HG03039 (cell line): ENCODE data around the gene ZKSCAN1.

Experiments
- ATAC-seq: cut with Tn5 transposase; IDR thresholded peaks from one replicate; pipeline ENCODE4 v1.9.1; 2021; ENCODE audit warnings: mild to moderate bottlenecking, moderate library complexity; ENCODE audit not compliant: unreplicated experiment

ZKSCAN1 gene

DNA sequence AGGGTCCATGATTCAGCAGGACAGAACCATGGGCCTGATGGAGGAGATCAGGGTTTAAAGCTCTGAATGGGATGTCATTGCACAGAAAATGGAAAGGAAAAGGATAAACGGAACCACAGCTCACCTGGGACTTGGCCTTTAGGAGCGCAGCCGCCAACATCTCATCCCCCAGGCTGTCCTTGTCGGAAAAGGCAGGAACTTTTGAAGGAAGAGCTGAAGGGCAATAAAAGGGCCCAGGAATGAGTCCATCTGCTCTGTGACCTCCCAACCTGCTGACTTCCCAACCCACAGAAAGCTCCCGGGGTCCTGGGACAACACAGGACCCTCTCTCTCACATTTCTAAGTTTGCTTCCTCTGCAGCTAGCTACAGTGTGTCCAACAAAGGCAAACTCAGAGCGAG, 60.0 kb downstream of the ZKSCAN1 start:
- no peak for ATAC-seq

DNA sequence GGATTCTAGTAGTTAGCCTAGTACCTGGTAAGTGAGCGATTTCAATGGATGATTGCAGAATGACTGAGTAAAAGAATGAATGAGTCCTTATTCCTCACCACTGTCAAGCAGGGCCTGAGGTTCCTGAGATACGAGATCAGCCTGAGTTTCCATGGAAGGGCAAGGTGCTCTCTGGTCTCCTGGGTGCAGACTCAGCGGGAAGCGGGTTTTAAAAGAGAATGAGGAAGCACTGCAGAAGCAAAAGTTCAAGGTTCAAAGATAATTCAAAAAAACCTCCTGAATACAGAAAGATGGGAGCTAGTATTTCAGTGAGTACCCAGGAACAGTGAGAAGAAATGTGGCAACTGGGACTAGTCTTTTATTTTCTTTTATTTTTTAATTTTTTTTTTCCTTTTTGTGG, 61.8 kb downstream of the ZKSCAN1 start:
- no peak for ATAC-seq

DNA sequence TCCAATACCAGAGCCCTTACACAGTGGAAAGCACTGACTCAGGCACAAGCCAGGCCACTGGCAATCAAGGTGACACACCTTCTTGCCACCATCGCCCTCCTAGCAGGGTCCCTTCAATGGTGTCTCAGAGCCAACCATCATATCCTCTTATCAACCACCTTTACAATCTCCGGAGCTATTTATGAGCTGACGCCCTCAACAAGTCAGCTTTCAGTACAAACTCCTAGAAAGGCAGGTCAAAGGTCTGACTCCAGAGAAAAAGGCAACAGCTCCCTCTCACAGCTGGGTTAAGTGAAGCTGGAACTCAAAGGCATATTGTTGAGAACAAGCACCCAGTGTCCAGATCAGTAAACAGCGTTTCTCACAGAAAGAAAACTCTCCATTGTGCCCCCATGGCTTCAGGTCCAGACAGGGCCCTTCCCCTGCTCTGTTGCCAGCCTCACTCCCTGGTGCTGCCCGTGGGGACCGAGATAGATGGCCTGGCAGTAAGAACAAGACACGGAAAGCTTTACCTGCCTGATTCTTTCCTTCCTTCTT, 63.7 kb downstream of the ZKSCAN1 start:
- ATAC-seq = no peak

DNA sequence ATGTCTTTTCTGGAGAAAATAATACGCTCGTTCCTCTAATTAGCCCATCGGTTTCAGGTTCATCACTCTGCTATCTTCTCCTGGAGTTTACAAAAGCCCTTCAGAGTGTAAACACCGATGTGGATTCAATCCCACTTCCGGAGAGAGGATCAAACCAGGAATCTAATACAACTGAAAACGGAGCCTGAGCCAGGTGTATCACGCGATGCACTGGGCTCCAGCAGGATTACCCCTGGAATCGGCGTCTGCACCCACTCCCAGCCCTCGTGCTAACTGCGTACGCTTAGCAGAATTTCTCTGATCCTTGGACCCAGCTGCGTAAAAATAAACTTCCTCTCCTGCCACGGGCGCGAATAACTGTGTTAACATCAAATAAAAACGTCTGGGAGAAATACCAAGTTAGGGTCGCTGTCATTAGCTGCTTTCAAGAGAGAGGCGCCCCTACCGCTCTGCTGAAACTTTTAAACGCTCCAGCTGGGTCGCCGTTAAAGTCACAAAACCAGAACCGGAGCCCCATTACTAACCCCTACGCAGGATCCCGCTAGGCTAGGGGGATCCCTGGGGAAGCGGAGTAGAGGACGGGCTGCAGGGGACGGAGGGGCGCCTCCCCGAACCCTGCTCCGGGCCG, 65.6 kb downstream of the ZKSCAN1 start:
- no peak for ATAC-seq

DNA sequence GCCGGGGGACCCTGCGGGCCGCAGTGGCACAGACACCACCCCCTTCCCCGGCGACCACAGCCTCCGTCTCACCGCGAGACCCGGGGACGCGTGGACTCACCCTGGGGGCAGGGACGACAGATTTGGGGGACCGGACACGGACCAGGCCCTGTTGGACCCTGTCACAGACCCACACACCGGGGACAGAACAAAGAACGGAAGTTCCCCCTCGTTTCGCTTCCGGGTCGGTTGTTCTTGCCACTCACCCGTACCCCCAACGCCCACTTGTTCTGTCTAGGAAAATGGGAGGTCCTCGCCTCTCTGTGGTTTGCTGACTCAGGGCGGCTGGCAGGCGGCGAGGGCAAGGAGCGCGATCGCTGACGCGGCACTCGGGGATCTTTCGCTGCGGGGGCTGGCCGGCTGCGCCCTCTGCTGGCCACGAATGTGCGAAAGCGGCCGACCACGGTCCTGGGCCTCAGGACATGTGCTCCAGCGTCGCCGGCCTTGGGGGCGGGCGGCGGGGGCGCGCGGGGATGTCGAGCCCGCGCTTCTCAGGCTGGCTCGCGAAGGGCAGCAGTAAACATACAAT, 66.2 kb downstream of the ZKSCAN1 start, which contains the start of gene ZNF3:
Gene ZNF3 (minus strand): TSS at position 189 of the 568 bp plus-strand sequence. CDS start 4,366 bp downstream, outside the sequence.
- peak; percentile 78 for ATAC-seq

DNA sequence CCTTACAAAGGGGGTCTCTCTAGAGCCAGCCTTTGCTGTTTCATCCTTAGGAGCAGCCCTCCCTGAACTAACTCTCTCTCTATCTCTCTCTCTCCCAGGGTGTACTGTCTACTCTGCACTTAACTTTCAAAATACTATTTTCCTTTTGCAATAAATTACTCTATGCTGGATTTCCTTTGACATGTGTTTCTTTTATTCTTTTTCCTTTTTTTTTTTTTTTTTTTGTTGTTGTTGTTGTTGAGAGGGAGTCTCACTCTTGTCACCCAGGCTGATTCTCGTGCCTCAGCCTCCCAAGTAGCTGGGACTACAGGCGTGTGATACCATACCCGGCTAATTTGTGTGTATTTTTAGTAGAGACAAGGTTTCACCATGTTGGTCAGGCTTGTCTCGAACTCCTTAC, 67.6 kb downstream of the ZKSCAN1 start:
- peak; percentile 0 for ATAC-seq

DNA sequence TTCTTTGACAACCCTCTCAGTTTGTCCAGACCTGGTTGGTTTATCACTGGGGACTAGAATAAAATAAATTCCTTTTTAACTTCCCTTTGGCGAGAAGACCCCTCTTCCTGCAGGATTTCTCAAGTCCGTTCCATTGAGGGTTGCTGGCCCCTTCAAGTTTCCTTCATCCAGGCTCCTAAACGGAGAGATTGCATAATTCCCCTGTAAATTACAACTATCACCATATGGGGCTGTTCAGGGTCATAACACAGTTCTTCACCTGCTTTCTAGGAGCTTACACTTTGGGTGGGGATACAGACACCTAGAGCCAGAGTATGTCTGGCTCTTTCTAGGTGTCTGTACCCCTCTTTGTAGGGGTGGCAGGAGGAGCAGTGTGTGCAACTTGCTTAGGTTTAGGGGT, 70.1 kb downstream of the ZKSCAN1 start:
- ATAC-seq = no peak

DNA sequence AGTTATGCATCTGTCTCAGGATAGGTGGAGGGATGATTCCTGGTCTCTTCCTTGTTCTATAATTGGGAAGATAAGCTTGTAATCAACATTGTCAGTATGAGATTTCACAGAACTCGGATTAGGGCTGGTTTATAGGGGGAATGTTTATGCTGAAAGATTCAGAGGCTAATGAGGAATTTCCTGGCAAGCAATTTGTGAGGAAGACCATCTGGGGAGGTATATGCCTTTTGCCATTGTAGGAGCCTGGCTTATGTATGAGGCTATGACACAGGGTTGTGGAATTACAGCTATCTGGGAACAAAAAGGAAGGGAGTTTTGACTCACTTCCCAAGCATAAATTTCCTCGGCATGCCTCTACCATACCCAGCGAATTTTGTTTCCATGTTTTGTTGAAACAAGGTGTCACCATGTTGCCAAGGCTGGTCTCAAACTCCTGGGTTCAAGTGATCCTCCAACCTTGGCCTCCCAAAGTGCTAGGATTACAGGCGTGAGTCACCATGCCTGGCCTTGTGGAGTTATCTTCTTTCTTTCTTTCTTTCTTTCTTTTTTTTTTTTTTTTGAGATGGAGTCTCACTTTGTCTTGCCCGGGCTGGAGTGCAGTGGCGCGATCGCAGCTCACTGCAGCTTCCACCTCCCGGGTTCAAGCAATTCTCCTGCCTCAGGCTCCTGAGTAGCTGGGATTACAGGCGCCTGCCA, 71.8 kb downstream of the ZKSCAN1 start:
- ATAC-seq = no peak

DNA sequence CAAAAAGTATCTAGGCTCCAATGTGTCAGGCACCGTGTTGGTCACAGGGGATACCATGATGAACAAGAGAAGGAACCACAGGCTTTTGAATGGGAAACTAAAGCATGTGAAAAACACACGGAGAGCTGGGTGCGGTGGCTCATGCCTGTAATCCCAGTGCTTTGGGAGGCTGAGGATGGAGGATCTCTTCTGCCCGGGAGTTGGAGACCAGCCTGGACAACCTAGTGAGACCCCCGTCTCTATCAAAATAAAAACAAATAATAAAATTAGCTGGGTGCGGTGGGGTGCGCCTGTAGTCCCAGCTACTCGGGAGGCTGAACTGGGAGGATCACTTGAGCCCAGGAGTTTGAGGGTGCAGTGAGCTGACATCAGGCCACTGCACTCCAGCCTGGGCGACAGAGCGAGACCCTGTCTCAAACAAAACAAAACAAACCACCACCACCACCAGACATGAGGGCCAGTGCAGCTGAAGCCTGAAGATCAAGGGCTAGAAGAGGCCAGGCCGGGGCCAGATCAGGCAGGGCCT, 72.8 kb downstream of the ZKSCAN1 start:
- ATAC-seq = no peak

DNA sequence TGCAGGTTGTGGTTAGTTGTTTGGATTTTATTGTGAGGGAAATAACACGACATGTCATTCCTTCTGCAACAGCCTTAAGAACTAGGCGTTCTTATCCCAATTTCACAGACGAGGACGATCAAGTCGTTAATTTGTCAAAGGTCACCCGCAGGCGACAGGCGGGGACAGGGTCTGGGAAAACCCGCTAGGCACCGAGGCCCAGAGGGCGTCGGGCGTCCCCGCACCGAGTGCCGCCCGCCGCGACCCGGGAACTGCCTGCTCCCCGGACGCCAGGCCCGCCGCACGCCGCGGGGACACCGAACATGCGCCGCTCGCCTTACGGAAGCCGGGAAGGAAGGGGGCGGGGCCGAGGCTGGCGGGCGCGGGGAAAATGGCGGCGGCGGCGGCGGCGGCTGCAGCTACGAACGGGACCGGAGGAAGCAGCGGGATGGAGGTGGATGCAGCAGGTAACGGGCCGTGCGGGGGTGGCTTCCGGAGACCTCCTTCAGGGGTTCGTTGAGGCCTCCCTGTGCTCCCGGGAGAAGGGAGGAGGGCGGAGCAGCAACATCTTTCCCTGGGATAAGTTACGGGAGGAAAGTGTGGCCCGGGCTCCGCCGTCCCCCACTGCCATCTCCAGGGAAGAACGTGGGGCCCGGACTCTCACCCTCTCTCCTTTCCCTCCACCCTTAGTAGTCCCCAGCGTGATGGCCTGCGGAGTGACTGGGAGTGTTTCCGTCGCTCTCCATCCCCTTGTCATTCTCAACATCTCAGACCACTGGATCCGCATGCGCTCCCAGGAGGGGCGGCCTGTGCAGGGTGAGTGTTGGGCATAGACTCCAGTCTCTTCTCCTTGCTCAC, 73.4 kb downstream of the ZKSCAN1 start, which contains the start of gene COPS6:
Gene COPS6 (plus strand): TSS at position 349 of the 837 bp plus-strand sequence. CDS start 22 bp downstream, at position 371.
- ATAC-seq = peak; percentile 52

DNA sequence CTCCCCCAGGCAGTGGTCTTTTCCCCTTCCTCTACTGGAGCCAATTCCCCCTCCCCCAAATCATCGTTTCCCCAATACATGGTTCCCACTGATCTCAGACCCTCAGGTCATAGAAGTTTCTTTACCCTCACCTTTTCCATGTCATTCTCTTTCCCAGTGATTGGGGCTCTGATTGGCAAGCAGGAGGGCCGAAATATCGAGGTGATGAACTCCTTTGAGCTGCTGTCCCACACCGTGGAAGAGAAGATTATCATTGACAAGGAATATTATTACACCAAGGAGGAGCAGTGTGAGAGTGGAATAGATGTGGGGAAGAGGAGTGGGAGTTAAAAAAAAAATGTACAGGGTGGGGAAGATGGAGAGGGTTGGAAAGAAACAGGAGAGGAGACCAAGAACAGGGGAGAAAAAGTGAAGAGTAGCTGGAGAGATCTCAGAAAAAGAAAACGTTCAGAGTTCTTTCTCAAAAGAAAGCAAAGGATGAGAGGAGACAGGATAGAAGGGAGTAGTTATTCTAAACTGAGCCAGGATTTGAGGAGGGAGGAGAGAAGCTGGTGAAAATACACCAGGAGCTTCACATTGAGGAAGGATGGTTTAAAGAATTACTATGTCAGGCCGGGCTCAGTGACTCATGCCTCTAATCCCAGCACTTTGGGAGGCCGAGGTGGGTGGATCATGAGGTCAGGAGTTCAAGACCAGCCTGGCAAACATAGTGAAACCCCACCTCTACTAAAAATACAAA, 74.2 kb downstream of the ZKSCAN1 start:
- ATAC-seq = no peak

DNA sequence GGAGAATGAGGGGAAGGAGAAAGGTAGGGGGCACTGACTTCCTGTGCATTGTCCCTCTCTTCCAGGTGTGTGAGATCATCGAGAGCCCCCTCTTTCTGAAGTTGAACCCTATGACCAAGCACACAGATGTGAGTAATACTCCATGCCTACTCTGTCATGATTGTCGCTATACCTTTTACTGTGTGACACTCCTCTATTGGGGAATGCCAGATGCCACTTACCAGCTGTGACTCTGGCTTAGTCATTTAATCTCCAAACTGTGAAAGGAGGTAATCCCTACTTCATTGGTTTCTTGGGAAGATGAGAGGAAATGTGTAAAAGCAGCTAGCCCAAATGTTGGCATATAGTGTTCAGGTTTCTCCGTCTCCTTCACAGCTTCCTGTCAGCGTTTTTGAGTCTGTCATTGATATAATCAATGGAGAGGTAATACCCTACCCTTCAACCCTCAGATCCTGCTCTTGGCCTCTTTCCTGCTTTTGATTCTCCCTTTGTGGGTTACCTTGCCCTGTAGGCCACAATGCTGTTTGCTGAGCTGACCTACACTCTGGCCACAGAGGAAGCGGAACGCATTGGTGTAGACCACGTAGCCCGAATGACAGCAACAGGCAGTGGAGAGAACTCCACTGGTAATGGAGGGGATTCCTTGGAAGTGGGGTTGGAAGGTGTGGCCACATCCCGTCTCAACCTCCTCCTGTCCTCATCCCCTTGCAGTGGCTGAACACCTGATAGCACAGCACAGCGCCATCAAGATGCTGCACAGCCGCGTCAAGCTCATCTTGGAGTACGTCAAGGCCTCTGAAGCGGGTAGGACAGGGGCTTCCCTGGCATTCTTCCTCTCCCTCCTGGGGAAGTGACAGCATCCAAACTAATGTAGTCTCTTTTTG, 75.4 kb downstream of the ZKSCAN1 start:
- ATAC-seq = no peak
